ENCODE data around the gene MUC6. TPM values are rescaled to one million over a fixed set of nuclear protein-coding genes. Genes with fewer than 3 reads are reported as not detected.

The MUC6 gene
- not detected in 2 replicates for total RNA-seq

GRCh38 chr11:1036303-1036923 is at the start of gene MUC6:
TSS of gene MUC6 (minus strand) at chr11:1036718. CDS start at chr11:1036655, 63 bp downstream.
- ATAC-seq (ENCODE audit: low read depth) = no peak
- Mint-ChIP-seq H3K27me3 (no peaks in the 10 kb centered on the region), H3K4me1 (no peaks in the 10 kb centered on the region), H3K4me3 (no peak within 1 kb of the TSS), H3K9me3 (peaks cover 3% of the 10 kb centered on the region), H3K36me3 (ENCODE audit: low read depth) (no peaks in the 10 kb centered on the region), H3K27ac (no peak within 1 kb of the TSS)
- TF ChIP-seq CTCF (IDR thresholded peaks at IDR 0.05) = no peak
- no peak for DNase-seq
- intact Hi-C loops (cut with micrococcal nuclease) = no loop called here
- POLR2A ChIA-PET = no interaction called here
- CTCF ChIA-PET = no interaction called here

- Mint-ChIP-seq H3K36me3 (ENCODE audit: low read depth) (no peaks in the 10 kb centered on the region), H3K9me3 (no peaks in the 10 kb centered on the region), H3K4me3 (no peak overlapping the region), H3K27me3 (no peaks in the 10 kb centered on the region), H3K4me1 (no peaks in the 10 kb centered on the region), H3K27ac (no peak overlapping the region)
- no peak for DNase-seq
- ChIA-PET CTCF (no interaction called here), POLR2A (no interaction called here)
- intact Hi-C loops (cut with micrococcal nuclease) = no loop called here
- no peak for TF ChIP-seq CTCF (IDR thresholded peaks at IDR 0.05)
- no peak for ATAC-seq (ENCODE audit: low read depth)
Measured at GRCh38 chr11:1085440-1086170, 49.1 kb upstream of the MUC6 start.

GRCh38 chr11:1084561-1085439 is 48.3 kb upstream of the MUC6 start:
- no peaks in the 10 kb centered on the region for H3K36me3 Mint-ChIP-seq (ENCODE audit: low read depth)
- no peak for DNase-seq
- no peak overlapping the region for H3K27ac Mint-ChIP-seq
- no peak for TF ChIP-seq CTCF (IDR thresholded peaks at IDR 0.05)
- ChIA-PET POLR2A (no interaction called here), CTCF (no interaction called here)
- intact Hi-C loops (cut with micrococcal nuclease) = no loop called here
- no peak for ATAC-seq (ENCODE audit: low read depth)
- H3K9me3 Mint-ChIP-seq = no peaks in the 10 kb centered on the region
- no peak overlapping the region for H3K4me3 Mint-ChIP-seq
- H3K27me3 Mint-ChIP-seq = no peaks in the 10 kb centered on the region
- H3K4me1 Mint-ChIP-seq = no peaks in the 10 kb centered on the region

- ChIA-PET CTCF (no interaction called here), POLR2A (no interaction called here)
- H3K27ac Mint-ChIP-seq = no peak overlapping the region
- intact Hi-C loops (cut with micrococcal nuclease) = no loop called here
- no peaks in the 10 kb centered on the region for H3K4me1 Mint-ChIP-seq
- H3K9me3 Mint-ChIP-seq = no peaks in the 10 kb centered on the region
- H3K36me3 Mint-ChIP-seq (ENCODE audit: low read depth) = no peaks in the 10 kb centered on the region
- TF ChIP-seq CTCF (IDR thresholded peaks at IDR 0.05) = no peak
- H3K27me3 Mint-ChIP-seq = no peaks in the 10 kb centered on the region
- DNase-seq = no peak
- no peak overlapping the region for H3K4me3 Mint-ChIP-seq
- ATAC-seq (ENCODE audit: low read depth) = no peak
Measured at GRCh38 chr11:1083621-1084551, 47.4 kb upstream of the MUC6 start.

Measured in activated B cell treated with CpG ODN at 0.5 μM for 24 hours (primary cell).